Muscle of arm (tissue), 12 donors: ENCODE measurements around the gene POU2F1. TPM values are rescaled to one million over a fixed set of nuclear protein-coding genes. Genes with fewer than 3 reads are reported as not detected.

Experiments
- DNase-seq: peaks from one replicate; pipeline ENCODE4 v3.0.0-alpha.2; 2013
- polyA plus RNA-seq, 12 donors: library from polyadenylated mRNA; unstranded; fragments of 120-200 nt; gene quantifications; one replicate each; pipeline ENCODE4 v1.2.1, GENCODE V29; 2013; ENCODE audit not compliant: insufficient read length in 12 of 12

The POU2F1 gene
- polyA plus RNA-seq, 12 donors, result 5.3 to 38.4 (median 7.4) TPM

GRCh38 chr1:167367705-167368104 is 147.0 kb downstream of the POU2F1 start:
- DNase-seq, result peak; percentile 5

GRCh38 chr1:167369175-167369574 is 148.5 kb downstream of the POU2F1 start:
- no peak for DNase-seq

GRCh38 chr1:167369933-167370332 is 149.2 kb downstream of the POU2F1 start:
- no peak for DNase-seq

- DNase-seq, result no peak
These were observed 150.3 kb downstream of the POU2F1 start for GRCh38 chr1:167371030-167371429.

GRCh38 chr1:167373398-167373797 is 152.7 kb downstream of the POU2F1 start:
- peak; percentile 34 for DNase-seq

- no peak for DNase-seq
These were observed 153.3 kb downstream of the POU2F1 start for GRCh38 chr1:167373986-167374385.

GRCh38 chr1:167375949-167376348 is 155.3 kb downstream of the POU2F1 start:
- DNase-seq, result no peak

- no peak for DNase-seq
These were observed 166.7 kb downstream of the POU2F1 start for GRCh38 chr1:167387251-167387910.

GRCh38 chr1:167388976-167389375 is 168.3 kb downstream of the POU2F1 start:
- no peak for DNase-seq

GRCh38 chr1:167392200-167392696 is 171.6 kb downstream of the POU2F1 start:
- DNase-seq, result no peak

GRCh38 chr1:167400359-167400953 is 179.8 kb downstream of the POU2F1 start:
- no peak for DNase-seq

GRCh38 chr1:167401260-167401873 is 180.7 kb downstream of the POU2F1 start:
- DNase-seq, result peak; percentile 23

- DNase-seq, result no peak
These were observed 183.6 kb downstream of the POU2F1 start for GRCh38 chr1:167404161-167404888.

- no peak for DNase-seq
These were observed 184.2 kb downstream of the POU2F1 start for GRCh38 chr1:167404908-167405307.

GRCh38 chr1:167408355-167408754 is 187.7 kb downstream of the POU2F1 start:
- DNase-seq, result no peak

GRCh38 chr1:167409183-167409582 is 188.5 kb downstream of the POU2F1 start:
- no peak for DNase-seq

- no peak for DNase-seq
These were observed 191.4 kb downstream of the POU2F1 start for GRCh38 chr1:167412072-167412471.

GRCh38 chr1:167412920-167413319 is 192.2 kb downstream of the POU2F1 start:
- DNase-seq, result no peak

GRCh38 chr1:167413328-167413727 is 192.6 kb downstream of the POU2F1 start:
- no peak for DNase-seq

- DNase-seq, result no peak
These were observed 195.8 kb downstream of the POU2F1 start for GRCh38 chr1:167416506-167416905.

GRCh38 chr1:167418391-167418790 is 197.7 kb downstream of the POU2F1 start:
- no peak for DNase-seq

GRCh38 chr1:167419245-167419644 is 198.6 kb downstream of the POU2F1 start:
- DNase-seq, result no peak
